Measurements from ENCODE around the gene TXNL4A.

TXNL4A gene

GRCh38 chr18:79947881-79948610, 40.3 kb downstream of the TXNL4A start:
- DNase-seq (ENCODE audit: low spot score) = peak; percentile 50
- no peak for TF ChIP-seq CTCF (IDR thresholded peaks at IDR 0.05)
- Histone ChIP-seq H3K4me3 (no peak overlapping the region), H3K27ac (no peak overlapping the region)

GRCh38 chr18:79947054-79947755, 41.2 kb downstream of the TXNL4A start:
- DNase-seq (ENCODE audit: low spot score) = peak; percentile 49
- no peak for TF ChIP-seq CTCF (IDR thresholded peaks at IDR 0.05)
- Histone ChIP-seq H3K4me3 (no peak overlapping the region), H3K27ac (no peak overlapping the region)

- no peak for TF ChIP-seq CTCF (IDR thresholded peaks at IDR 0.05)
- H3K27ac ChIP-seq = no peak overlapping the region
- peak; percentile 70 for DNase-seq (ENCODE audit: low spot score)
- no peak overlapping the region for H3K4me3 ChIP-seq
These were observed 43.0 kb downstream of the TXNL4A start for GRCh38 chr18:79945118-79946042.

- Histone ChIP-seq H3K4me3 (no peak overlapping the region), H3K27ac (no peak overlapping the region)
- no peak for TF ChIP-seq CTCF (IDR thresholded peaks at IDR 0.05)
- DNase-seq (ENCODE audit: low spot score) = no peak
These were observed 43.6 kb downstream of the TXNL4A start for GRCh38 chr18:79944746-79945117.

- no peak for TF ChIP-seq CTCF (IDR thresholded peaks at IDR 0.05)
- Histone ChIP-seq H3K27ac (no peak overlapping the region), H3K4me3 (no peak overlapping the region)
- peak; percentile 58 for DNase-seq (ENCODE audit: low spot score)
These were observed 44.1 kb downstream of the TXNL4A start for GRCh38 chr18:79944126-79944731.

- Histone ChIP-seq H3K4me3 (no peak overlapping the region), H3K27ac (no peak overlapping the region)
- TF ChIP-seq CTCF (IDR thresholded peaks at IDR 0.05) = no peak
- DNase-seq (ENCODE audit: low spot score) = peak; percentile 65
These were observed 44.7 kb downstream of the TXNL4A start for GRCh38 chr18:79943608-79944125.

Measured in coronary artery (tissue), 2 donors.